HG03095 (cell line): ENCODE data around the gene SLC2A14.
"Not testable (repeated sequence)": the region's sequence is repeated elsewhere in the genome, so short reads cannot be mapped to it uniquely, and the experiment has no call there.

Experiments
- ATAC-seq: cut with Tn5 transposase; IDR thresholded peaks from one replicate; pipeline ENCODE4 v1.9.1; 2021; ENCODE audit warnings: moderate library complexity; ENCODE audit not compliant: unreplicated experiment

SLC2A14 gene

DNA sequence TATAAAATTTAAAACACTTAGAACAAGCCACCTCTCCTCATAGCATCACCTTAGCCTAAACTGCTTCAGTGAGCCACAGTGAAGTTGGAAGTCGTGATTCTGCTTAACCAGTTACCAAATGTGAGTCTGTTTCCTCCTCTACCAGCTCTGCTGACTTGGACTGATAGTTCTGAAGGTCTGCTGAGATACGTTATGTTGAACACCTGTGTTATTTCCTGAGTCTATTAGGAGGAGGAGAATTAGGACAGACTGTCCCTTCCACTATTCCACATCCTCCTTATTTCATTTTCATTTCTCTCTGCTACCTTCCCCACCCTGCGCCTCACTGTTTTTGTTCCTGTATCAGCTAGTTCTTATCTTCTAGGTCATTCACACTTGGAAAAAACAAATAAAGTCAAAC, 2.4 kb downstream of the SLC2A14 start:
- no peak for ATAC-seq

GRCh38 chr12:7869137-7869536, 3.6 kb downstream of the SLC2A14 start:
- no peak for ATAC-seq

GRCh38 chr12:7868391-7868790, 4.3 kb downstream of the SLC2A14 start:
- no peak for ATAC-seq

GRCh38 chr12:7864601-7865150, 8.0 kb downstream of the SLC2A14 start:
- no peak for ATAC-seq

- not testable (repeated sequence) for ATAC-seq
These were observed 9.8 kb downstream of the SLC2A14 start for GRCh38 chr12:7862814-7863348.

DNA sequence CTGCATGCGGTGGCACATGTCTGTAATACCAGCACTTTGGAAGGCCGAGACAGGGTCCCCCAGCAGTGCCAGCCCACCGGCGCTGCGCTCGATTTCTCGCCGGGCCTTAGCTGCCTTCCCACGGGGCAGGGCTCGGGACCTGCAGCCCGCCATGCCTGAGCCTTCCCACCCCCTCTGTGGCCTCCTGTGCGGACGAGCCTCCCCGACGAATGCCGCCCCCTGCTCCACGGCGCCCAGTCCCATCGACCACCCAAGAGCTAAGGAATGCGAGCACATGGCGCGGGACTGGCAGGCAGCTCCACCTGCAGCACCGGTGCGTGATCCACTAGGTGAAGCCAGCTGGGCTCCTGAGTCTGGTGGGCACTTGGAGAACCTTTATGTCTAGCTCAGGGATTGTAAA, 10.4 kb downstream of the SLC2A14 start:
- ATAC-seq = not testable (repeated sequence)

GRCh38 chr12:7859552-7859951, 13.2 kb downstream of the SLC2A14 start:
- ATAC-seq = no peak

DNA sequence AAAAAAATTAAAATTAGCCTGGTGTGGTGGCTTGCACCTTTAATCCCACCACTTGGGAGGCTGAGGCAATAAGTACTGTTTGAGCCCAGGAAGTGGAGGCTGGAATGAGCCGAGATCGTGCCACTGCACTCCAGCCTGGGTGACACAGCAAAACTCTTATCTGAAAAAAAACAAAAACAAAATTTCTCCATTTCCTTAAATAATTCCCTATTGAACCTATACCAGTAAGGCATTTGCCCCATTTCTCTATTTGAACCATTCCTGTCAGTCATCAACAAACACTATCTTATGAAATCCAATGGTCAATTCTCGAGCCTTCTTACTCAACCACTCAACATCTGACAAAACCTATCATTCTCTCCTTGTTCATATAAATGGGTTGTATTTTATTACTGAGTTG, 14.7 kb downstream of the SLC2A14 start:
- no peak for ATAC-seq

- no peak for ATAC-seq
These were observed 16.2 kb downstream of the SLC2A14 start for GRCh38 chr12:7856516-7856915.

DNA sequence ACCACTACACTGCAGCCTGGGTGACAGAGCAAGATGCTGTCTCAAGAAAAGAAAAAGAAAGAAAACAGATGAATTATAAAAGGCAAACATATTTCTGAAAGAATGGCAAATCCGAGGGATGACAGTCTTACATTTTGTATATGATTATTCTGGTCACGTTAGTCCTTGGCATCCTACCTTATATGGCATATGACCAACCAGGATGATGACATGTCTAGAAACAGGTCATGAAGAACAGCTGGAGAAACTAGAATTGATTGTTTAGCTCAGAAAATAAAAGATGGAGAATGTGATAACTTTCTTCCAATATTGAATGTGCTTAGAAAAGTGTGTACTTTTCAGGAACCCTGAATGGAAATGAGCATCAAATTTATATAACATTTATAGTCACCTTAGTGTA, 19.2 kb downstream of the SLC2A14 start:
- no peak for ATAC-seq

GRCh38 chr12:7851622-7852081, 21.1 kb downstream of the SLC2A14 start:
- not testable (repeated sequence) for ATAC-seq

GRCh38 chr12:7850099-7850498, 22.6 kb downstream of the SLC2A14 start:
- ATAC-seq = not testable (repeated sequence)

GRCh38 chr12:7848098-7848422, 24.7 kb downstream of the SLC2A14 start:
- not testable (repeated sequence) for ATAC-seq

DNA sequence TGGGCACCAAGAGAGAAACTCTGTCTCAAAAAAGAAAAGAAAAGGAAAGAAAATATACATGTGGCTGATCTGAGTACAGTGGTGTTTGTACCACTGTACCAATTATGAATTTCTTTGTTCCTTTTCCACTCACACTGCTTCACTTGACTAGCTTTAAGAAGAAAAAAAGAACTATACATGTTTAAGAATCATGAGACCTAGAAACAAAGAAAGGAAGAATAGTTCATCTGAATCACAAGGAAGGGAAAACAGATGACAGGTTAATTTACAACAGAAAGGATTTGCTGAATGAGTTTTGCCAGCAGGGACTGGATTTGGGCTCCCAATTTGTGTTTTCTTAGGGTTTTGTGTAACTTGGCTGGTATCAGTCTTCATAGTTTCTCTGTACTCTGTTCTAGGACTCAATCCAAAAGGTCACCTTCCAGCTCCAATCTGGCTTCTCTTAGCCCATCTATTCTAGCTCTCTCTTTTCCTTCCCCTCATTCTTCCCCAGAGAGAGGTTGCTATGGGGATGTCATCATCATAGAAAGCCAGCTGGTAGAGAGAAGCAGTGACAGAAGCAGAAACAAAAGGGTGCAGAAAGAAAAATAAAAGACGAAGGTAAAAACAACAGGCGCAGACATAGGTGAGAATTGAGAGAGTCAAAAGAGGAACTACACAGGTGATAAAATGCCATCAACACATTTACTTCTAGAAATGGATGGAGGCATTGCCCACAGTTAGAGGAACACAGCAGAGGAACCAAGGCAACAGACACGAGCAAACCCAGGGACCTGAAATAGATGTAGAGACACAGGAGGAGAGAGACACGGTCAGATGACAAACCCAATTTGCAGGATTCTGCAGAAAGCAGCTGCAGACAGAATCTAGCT, 25.3 kb downstream of the SLC2A14 start:
- ATAC-seq = not testable (repeated sequence)

DNA sequence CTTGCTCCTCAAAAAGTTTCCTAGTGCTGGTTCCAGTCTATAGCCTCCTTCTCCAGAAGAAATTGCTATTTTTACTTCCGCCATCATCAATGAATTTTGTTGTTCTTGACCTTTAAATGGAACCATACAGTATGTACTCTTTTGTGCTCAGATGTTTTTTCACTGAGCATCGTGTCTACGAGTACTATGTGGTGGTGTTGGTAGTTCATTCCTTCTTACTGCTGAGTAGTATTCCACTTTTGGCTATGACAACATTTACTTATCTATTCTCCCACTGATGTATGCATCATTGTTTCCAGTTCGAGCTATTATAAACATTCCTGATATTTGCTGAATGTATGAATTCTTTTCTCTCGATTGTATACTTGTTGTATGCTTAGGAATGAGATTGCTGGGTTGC, 28.6 kb downstream of the SLC2A14 start:
- no peak for ATAC-seq

- ATAC-seq = not testable (repeated sequence)
These were observed 29.1 kb downstream of the SLC2A14 start for GRCh38 chr12:7843583-7843982.

DNA sequence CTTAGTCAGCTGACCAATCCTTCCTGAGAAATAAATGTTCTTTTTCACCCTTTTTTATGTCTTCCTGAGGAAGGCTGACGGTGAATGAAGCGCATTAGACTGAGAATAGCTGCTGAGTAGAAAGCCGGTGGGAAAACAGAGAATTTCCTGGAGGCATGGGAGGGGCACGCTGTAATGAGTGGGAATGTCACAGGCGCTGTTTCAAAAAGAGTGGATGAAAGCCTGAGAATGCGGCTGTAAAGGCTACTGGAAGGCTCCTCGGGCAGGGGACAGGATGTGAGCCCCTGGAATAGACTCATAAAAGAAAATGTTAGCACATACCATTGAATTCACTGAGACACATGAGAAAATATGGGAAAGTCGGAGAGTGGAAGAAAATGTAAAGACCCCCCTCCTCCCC, 29.6 kb downstream of the SLC2A14 start:
- ATAC-seq = not testable (repeated sequence)

GRCh38 chr12:7842444-7842843, 30.3 kb downstream of the SLC2A14 start:
- not testable (repeated sequence) for ATAC-seq

DNA sequence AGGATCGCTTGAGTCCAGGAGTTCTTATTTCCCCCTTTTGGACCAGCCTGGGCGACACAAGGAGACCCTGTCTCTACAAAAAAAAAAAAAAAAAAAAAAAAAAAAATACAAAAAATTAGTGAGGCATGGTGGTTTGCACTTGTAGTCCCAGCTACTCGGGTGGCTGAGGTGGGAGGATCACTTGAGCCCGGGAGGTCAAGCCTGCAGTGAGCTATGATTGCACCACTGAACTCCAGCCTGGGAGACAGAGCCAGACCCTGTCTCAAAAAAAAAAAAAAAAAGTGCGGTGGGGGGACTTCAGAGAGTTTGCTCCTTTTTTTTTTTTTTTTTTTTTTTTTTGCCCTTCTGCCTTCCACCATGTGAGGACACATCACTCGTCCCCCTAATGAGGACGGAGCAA, 32.9 kb downstream of the SLC2A14 start:
- not testable (repeated sequence) for ATAC-seq

DNA sequence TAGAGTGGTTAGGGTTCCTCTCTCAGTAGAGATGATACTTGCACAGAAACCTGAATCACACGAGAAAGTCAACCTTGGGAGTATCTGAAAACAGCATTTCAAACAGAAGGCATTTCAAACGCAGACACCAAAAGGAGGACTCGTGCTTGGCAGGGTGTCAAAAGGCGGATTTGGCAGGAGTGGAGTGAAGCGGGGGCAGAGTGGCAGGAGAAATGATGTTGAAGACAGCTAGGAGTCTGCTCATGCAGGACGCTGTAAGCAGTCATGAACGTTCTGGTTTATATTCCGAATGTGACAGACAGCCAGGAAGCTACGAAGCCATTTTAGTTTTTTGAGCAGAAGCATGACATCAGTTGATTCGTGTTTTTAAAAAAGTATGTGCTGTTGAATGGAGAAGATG, 33.5 kb downstream of the SLC2A14 start:
- ATAC-seq = not testable (repeated sequence)

- no peak for ATAC-seq
These were observed 35.3 kb downstream of the SLC2A14 start for GRCh38 chr12:7837366-7837765.

DNA sequence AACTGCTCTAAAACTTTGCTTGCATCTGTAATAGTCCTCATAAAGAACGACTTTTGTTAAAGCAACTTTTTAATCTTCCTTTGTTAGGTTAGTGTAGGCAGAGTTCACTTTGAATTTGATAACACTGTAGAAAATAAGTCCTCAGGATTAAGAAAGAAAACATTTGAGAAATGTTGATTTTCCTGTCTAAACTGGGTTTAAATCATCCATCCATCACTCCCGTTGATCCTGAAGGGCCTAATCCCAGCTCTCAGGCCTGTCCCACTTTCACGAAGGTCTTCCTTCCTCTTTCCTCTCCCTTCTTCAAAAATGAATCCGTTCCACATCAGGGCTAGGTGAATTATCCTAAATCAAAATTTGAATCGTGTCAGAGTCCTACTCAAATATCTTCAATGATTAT, 36.9 kb downstream of the SLC2A14 start:
- no peak for ATAC-seq
